Thyroid gland (tissue), 4 donors: ENCODE results near the gene RAB3B. TPM values are rescaled to one million over a fixed set of nuclear protein-coding genes. Genes with fewer than 3 reads are reported as not detected.
"Not testable (repeated sequence)": the region's sequence is repeated elsewhere in the genome, so short reads cannot be mapped to it uniquely, and the experiment has no call there.

Experiments
- DNase-seq, 2 donors: peaks; one replicate each; pipeline ENCODE4 v3.0.0-alpha.2; 2019
- H3K27ac ChIP-seq, 3 donors: fragments of 200-600 bp; sonication (generic); 1 replicate in 2 of 3; 2 replicates in 1 of 3; pipeline ENCODE4 v1.5.1; 2016 to 2019; ENCODE audit warnings: mild to moderate bottlenecking in 1 of 3, moderate library complexity in 1 of 3
- H3K27me3 ChIP-seq: fragments of 200-600 bp; sonication (generic); one replicate; pipeline ENCODE4 v1.5.1; 2019
- H3K36me3 ChIP-seq, 2 donors: fragments of 200-600 bp; sonication (generic); one replicate each; pipeline ENCODE4 v1.5.1; 2016 to 2019
- H3K4me1 ChIP-seq, 2 donors: fragments of 200-600 bp; sonication (generic); one replicate each; pipeline ENCODE4 v1.5.1; 2017 to 2019
- H3K4me3 ChIP-seq, 3 donors: fragments of 200-600 bp; sonication (generic); replicated peaks in 1 of 3; 1 replicate in 2 of 3; 2 replicates in 1 of 3; pipeline ENCODE4 v1.5.1; 2016; ENCODE audit warnings: mild to moderate bottlenecking in 1 of 3
- H3K9me3 ChIP-seq: fragments of 200-600 bp; sonication (generic); one replicate; pipeline ENCODE4 v1.5.1; 2017
- CTCF ChIP-seq, 6 experiments: fragments of 200-600 bp in 3 of 6; fragments of 450-650 bp in 3 of 6; sonication (generic) in 3 of 6; IDR thresholded peaks; one replicate each; pipeline ENCODE4 v1.5.1; 2016 to 2019; ENCODE audit warnings: antibody characterized with exemption in 6 of 6, mild to moderate bottlenecking in 2 of 6, inconsistent platforms in 1 of 6, moderate library complexity in 1 of 6
- POLR2A ChIP-seq, 2 donors: fragments of 450-650 bp; IDR thresholded peaks; one replicate each; pipeline ENCODE4 v1.6.1; 2017; ENCODE audit warnings: antibody characterized with exemption in 2 of 2, mild to moderate bottlenecking in 2 of 2, moderate library complexity in 1 of 2
- WGBS, 2 donors: methylation state at CpG; one replicate each; pipeline ENCODE4 v1.1.5; 2017; 5-methylcytosine and 5-hydroxymethylcytosine counted together
- intact Hi-C: fragments of 100-400 bp; cut with DNase I; formaldehyde crosslinking; loops from one replicate; pipeline ENCODE4 v1.15.1; 2023
- total RNA-seq, 4 donors: library from RNA; depleted of rRNA; stranded (reverse); fragments of >200 nt; gene quantifications; one replicate each; pipeline ENCODE4 v1.2.3, GENCODE V29; 2016

Gene RAB3B
- total RNA-seq, 4 donors from 2014 or later, result under 0.01 TPM; not detected in 3

- TF ChIP-seq CTCF (IDR thresholded peaks at IDR 0.05) (no peak), POLR2A (IDR thresholded peaks at IDR 0.05) (no peak)
- intact Hi-C loops, result no loop called here
- DNase-seq, result peak; percentile 20 to 23
These were observed 42.3 kb upstream of the RAB3B start for GRCh38 chr1:52032785-52033131.

DNA sequence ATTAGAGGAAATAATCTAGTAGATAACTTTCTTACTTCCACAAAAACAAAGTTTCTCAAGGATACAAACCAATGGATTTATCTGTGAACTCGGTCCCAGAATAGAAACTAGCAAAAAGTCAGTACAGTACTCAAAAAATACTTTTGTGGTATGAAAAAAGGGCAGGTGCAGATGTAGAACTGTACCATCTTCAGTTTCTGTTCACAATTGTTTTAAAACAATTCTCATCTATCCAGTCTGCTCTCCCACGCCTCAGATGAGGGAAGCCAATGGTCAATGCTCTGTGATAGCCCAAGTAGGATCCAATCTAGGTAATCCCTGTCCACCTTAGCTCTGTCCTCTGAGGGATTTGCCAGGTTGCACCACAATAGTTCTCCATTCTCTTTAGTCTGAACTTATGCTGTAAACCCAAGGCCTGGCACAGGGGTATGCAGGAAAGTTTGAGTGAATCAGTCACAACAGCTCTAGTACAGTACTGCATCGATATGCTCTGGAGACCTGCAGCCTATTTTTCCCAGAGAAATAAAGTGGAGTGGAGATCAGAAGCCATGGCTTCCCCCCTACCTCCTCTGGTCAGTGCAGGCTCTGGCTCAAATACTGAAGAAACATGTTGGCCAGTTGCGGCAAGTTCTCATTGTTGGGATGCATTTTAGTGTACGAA, 41.8 kb upstream of the RAB3B start:
- intact Hi-C loops, result no loop called here
- 55 to 63% methylated on average over 5 of the region's 5 CpGs for WGBS, 2 donors

More at GRCh38 chr1:52032785-52033131, 42.3 kb upstream of the RAB3B start:
- peaks cover 9 to 14% of the 10 kb centered on the region in 2 donors for H3K4me1 ChIP-seq
- 6 to 12% methylated on average over 11 to 12 of the region's 24 CpGs for WGBS, 2 donors
- H3K27me3 ChIP-seq, result no peaks in the 10 kb centered on the region
- no peaks in the 10 kb centered on the region for H3K9me3 ChIP-seq
- H3K4me3 ChIP-seq, result peak overlapping the region; percentile 46 to 77 (median 64)
- H3K36me3 ChIP-seq, result no peaks in the 10 kb centered on the region
- H3K27ac ChIP-seq, result peak overlapping the region in 2 of 3 donors; percentile 54 to 63

GRCh38 chr1:52028839-52029238, 38.3 kb upstream of the RAB3B start:
- WGBS, 2 donors, result 66 to 79% methylated on average over 5 of the region's 5 CpGs
- peaks cover 9 to 14% of the 10 kb centered on the region in 2 donors for H3K4me1 ChIP-seq
- H3K27me3 ChIP-seq, intact Hi-C loops, H3K9me3 ChIP-seq, H3K4me3 ChIP-seq, H3K27ac ChIP-seq, H3K36me3 ChIP-seq, DNase-seq: not testable (repeated sequence)

More for the DNA sequence above, 41.8 kb upstream of the RAB3B start:
- TF ChIP-seq POLR2A (IDR thresholded peaks at IDR 0.05) (no peak), CTCF (IDR thresholded peaks at IDR 0.05) (no peak)
- Histone ChIP-seq H3K4me3 (peak overlapping the region in 2 of 3 donors; percentile 64 to 77), H3K27ac (no peak overlapping the region), H3K4me1 (peaks cover 9 to 14% of the 10 kb centered on the region in 2 donors), H3K36me3 (no peaks in the 10 kb centered on the region), H3K9me3 (no peaks in the 10 kb centered on the region), H3K27me3 (no peaks in the 10 kb centered on the region)
- no peak for DNase-seq

- WGBS, 2 donors, result 98% methylated on average over 1 of the region's 1 CpG
- H3K4me1 ChIP-seq, result peaks cover 9 to 14% of the 10 kb centered on the region in 2 donors
- intact Hi-C loops, result no loop called here
- TF ChIP-seq POLR2A (IDR thresholded peaks at IDR 0.05) (no peak), CTCF (IDR thresholded peaks at IDR 0.05) (no peak)
- no peaks in the 10 kb centered on the region for H3K9me3 ChIP-seq
- peaks cover 6 to 11% of the 10 kb centered on the region in 2 donors for H3K36me3 ChIP-seq
- H3K4me3 ChIP-seq, result no peak overlapping the region
- no peaks in the 10 kb centered on the region for H3K27me3 ChIP-seq
- no peak for DNase-seq
- H3K27ac ChIP-seq, result no peak overlapping the region
These were observed 37.8 kb upstream of the RAB3B start for GRCh38 chr1:52028328-52028727.

DNA sequence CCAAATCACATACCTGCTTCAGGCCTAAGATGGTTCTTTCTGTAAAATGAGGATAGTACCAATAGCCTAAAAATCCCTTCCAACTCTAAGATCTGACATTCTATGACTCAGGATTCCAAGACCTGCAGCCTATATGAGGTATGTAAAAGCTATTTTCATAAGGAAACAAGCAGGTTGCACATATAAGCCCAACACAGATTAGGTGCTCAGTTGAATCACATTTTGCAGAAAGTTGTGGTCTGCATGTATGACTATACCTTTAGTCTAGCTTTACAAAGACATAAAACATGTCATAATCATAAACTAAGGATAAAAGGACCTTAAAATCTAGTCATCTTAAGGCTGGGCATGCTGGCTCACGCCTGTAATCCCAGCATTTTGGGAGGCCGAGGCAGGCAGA, 35.8 kb upstream of the RAB3B start:
- 94 to 100% methylated on average over 2 of the region's 2 CpGs for WGBS, 2 donors
- intact Hi-C loops, result no loop called here
- H3K27ac ChIP-seq, result no peak overlapping the region
- H3K36me3 ChIP-seq, result peaks cover 20 to 27% of the 10 kb centered on the region in 2 donors
- no peaks in the 10 kb centered on the region for H3K27me3 ChIP-seq
- TF ChIP-seq CTCF (IDR thresholded peaks at IDR 0.05) (no peak), POLR2A (IDR thresholded peaks at IDR 0.05) (no peak)
- peaks cover 0 to 1% of the 10 kb centered on the region in 2 donors for H3K4me1 ChIP-seq
- DNase-seq, result no peak
- no peak overlapping the region for H3K4me3 ChIP-seq
- H3K9me3 ChIP-seq, result no peaks in the 10 kb centered on the region
